Heart right ventricle (tissue), 16 donors: ENCODE results near the gene UNKL. TPM values are rescaled to one million over a fixed set of nuclear protein-coding genes. Genes with fewer than 3 reads are reported as not detected.

Experiments
- ATAC-seq, 8 donors: fragments of 200-7000 bp; cut with Tn5 transposase; one replicate each; pipeline ENCODE4 v1.9.1; 2020; ENCODE audit warnings: mild to moderate bottlenecking in 8 of 8, moderate library complexity in 8 of 8, moderate number of reproducible peaks in 1 of 8
- DNase-seq, 2 donors: peaks; one replicate each; pipeline ENCODE4 v3.0.0-alpha.2; 2020
- H3K27ac ChIP-seq, 10 donors: fragments of 200-600 bp; sonication (generic) in 2 of 10; one replicate each; pipeline versions ENCODE4 v1.5.0 to v1.8.0; 2020 to 2022; ENCODE audit warnings: mild to moderate bottlenecking in 3 of 10
- H3K27me3 ChIP-seq, 7 donors: fragments of 200-600 bp; one replicate each; pipeline ENCODE4 v1.8.0; 2021 to 2022; ENCODE audit warnings: mild to moderate bottlenecking in 2 of 7
- H3K36me3 ChIP-seq, 9 donors: fragments of 200-600 bp; sonication (generic) in 1 of 9; one replicate each; pipeline versions ENCODE4 v1.5.0 to v1.8.0; 2020 to 2022; ENCODE audit warnings: mild to moderate bottlenecking in 2 of 9
- H3K4me1 ChIP-seq, 9 donors: fragments of 200-600 bp; sonication (generic) in 1 of 9; one replicate each; pipeline versions ENCODE4 v1.5.0 to v1.8.0; 2020 to 2022; ENCODE audit warnings: mild to moderate bottlenecking in 4 of 9
- H3K4me3 ChIP-seq, 10 donors: fragments of 200-600 bp; sonication (generic) in 2 of 10; one replicate each; pipeline versions ENCODE4 v1.5.0 to v1.8.0; 2020 to 2022; ENCODE audit warnings: mild to moderate bottlenecking in 7 of 10, moderate library complexity in 2 of 10
- H3K9me3 ChIP-seq, 11 donors: fragments of 200-600 bp in 10 of 11; sonication (generic) in 2 of 11; one replicate each; pipeline versions ENCODE4 v1.5.0 to v1.8.0; 2013 to 2022; ENCODE audit warnings: mild to moderate bottlenecking in 2 of 11, control low read depth in 1 of 11, moderate library complexity in 1 of 11
- CTCF ChIP-seq, 9 donors: fragments of 200-600 bp; sonication (generic) in 2 of 9; IDR thresholded peaks; one replicate each; pipeline versions ENCODE4 v1.5.0 to v1.8.0; 2021 to 2022; ENCODE audit warnings: antibody characterized with exemption in 9 of 9, mild to moderate bottlenecking in 5 of 9, moderate library complexity in 1 of 9
- WGBS, 2 donors: extraction: QIAGEN DNeasy Blood & Tissue Kit; methylation state at CpG; one replicate each; pipeline ENCODE4 v1.1.7; 2013; ENCODE audit warnings: inconsistent platforms in 1 of 2; 5-methylcytosine and 5-hydroxymethylcytosine counted together
- intact Hi-C, 10 donors: fragments of 100-400 bp; cut with DNase I; formaldehyde crosslinking; loops; one replicate each; pipeline versions ENCODE4 v1.11.1 to v1.14.2; 2022
- polyA plus RNA-seq, 2 donors: library from polyadenylated mRNA; stranded (reverse); fragments of 200-250 nt; gene quantifications; one replicate each; pipeline ENCODE4 v1.2.3, GENCODE V29; 2013
- total RNA-seq, 10 donors: library from RNA; stranded (reverse); fragmentation: NEBNext Ultra II Directional in 3 of 10; extraction: Animal tissue kit (Norgen Biotek cat#: 25700) in 3 of 10; gene quantifications; one replicate each; pipeline versions ENCODE4 v1.2.1 to v1.2.4, GENCODE V29; 2021 to 2023
- donor health status: Arrhythmogenic right ventricular cardiomyopathy.
- donor health status: ischemic (EF 13 %, LVEDD 7.1; RV severe dilation, severe dysfunction).
- donor health status: healthy with polysubstance abuse.
- donor health status: DM: no; HTN: yes; CAD: no.
- donor health status: DM: no; HTN: no; CAD: no.
- donor health status: ischemic (EF 25% LVEDD 6.9; RV normal size, moderate dysfunction).
- donor health status: ischemic (EF 25% LVEDD 5.7; RV mildly dilated, moderate dysfunction).
- donor health status: healthy.
- donor health status: DM: yes; HTN: yes; CAD: no.
- donor health status: Ischemic cardiomyopathy.
- donor health status: ischemic (EF 35%, LVEDD 5.7; RV mildly dilated, moderate dysfunction).
- donor health status: nonischemic (EF 11% LVEDD 7.7; RV severe dilation, severe dysfunction).
- donor health status: DM: yes; HTN: yes; CAD: no.
- donor health status: PGD.
- donor health status: ischemic (EF 29% LVEDD 5.4; RV normal size, mild dysfunction).
- donor health status: nonischemic (EF 23%, LVEDD 6.1; RV moderate dilation, normal function).

UNKL gene
- total and polyA plus RNA-seq, 12 donors: 3.3 to 20.4 (median 11.4) TPM

DNA sequence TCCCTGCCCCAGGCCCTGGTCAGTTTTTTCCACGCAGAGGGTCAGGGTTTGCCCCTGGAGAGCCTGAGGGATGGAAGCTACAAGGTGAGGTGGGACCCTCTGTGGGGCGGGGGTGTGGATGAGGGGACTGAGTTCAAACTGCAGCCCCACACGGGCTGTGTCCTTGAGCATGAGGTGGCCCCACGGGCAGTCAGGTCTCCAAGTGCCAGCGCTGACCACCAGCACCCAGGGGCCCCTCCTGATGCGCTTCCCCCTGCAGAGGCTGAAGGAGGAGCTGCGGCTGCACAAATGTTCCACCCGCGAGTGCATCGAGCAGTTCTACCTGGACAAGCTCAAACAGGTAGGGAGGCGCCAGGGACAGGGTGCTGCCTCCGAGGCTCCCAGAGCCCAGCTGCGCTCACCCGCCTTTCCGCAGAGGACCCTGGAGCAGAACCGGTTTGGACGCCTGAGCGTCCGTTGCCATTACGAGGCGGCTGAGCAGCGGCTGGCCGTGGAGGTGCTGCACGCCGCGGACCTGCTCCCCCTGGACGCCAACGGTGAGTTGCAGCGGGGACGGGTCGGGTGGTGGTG, 67.1 kb downstream of the UNKL start:
- TF ChIP-seq CTCF (IDR thresholded peaks at IDR 0.05): no peak
- no peaks in the 10 kb centered on the region for H3K27me3 ChIP-seq
- peaks cover 0 to 39% (median 14%) of the 10 kb centered on the region in 9 donors for H3K36me3 ChIP-seq
- intact Hi-C loops: loop anchor here in 1 of 10 donors (10.0 kb wide), 1 partner anchor 57 kb away; no protein-coding TSS in a partner anchor
- no peak for ATAC-seq
- peaks cover 9 to 27% (median 22%) of the 10 kb centered on the region in 9 donors for H3K4me1 ChIP-seq
- DNase-seq: no peak
- H3K4me3 ChIP-seq: no peak overlapping the region
- WGBS, 2 donors: 91 to 94% methylated on average over 31 of the region's 31 CpGs
- no peaks in the 10 kb centered on the region for H3K9me3 ChIP-seq
- no peak overlapping the region for H3K27ac ChIP-seq

DNA sequence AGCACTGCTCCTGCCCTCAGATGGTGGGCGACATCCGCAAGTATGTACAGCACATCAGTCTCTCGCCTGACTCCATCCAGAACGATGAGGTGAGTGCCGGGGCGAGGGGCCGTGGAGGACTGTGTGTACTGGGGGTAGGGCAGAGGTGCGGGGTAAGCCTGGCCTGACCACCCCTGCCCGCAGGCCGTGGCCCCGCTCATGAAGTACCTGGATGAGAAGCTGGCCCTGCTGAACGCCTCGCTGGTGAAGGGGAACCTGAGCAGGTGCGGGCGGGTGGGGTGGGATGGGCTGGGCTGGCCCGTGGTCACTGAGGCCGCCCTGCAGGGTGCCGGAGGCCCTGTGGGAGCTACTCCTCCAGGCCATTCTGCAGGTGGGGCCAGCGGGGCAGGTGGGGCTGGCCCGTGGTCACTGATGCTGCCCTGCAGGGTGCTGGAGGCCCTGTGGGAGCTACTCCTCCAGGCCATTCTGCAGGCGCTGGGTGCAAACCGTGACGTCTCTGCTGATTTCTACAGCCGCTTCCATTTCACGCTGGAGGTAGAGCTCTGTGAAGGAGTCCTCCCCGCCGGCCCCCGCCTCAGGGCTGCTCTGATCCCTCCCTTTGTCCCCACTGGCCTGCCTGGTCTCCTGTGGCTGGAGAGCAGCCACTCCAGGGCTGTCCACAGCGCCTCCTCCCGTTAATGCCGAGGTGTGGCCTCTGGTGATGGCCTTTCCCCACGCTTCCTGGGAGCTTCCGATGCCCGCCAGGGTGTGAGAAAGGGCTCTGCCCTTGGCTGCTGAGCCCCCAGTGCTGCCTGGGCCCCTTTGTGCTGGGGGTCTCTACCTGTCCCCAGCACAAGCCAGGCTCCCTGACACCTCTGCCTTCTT, 67.8 kb downstream of the UNKL start:
- intact Hi-C loops: loop anchor here in 1 of 10 donors (10.0 kb wide), 1 partner anchor 58 kb away; no protein-coding TSS in a partner anchor
- ATAC-seq: no peak
- WGBS, 2 donors: 75 to 79% methylated on average over 34 of the region's 34 CpGs
- no peaks in the 10 kb centered on the region for H3K27me3 ChIP-seq
- TF ChIP-seq CTCF (IDR thresholded peaks at IDR 0.05): peak in 1 of 9 donors; percentile 12
- no peak overlapping the region for H3K4me3 ChIP-seq
- H3K4me1 ChIP-seq: peaks cover 9 to 28% (median 18%) of the 10 kb centered on the region in 9 donors
- H3K36me3 ChIP-seq: peaks cover 0 to 39% (median 14%) of the 10 kb centered on the region in 9 donors
- no peak for DNase-seq
- H3K27ac ChIP-seq: no peak overlapping the region
- no peaks in the 10 kb centered on the region for H3K9me3 ChIP-seq

GRCh38 chr16:1345651-1346421, 68.7 kb downstream of the UNKL start:
- ATAC-seq: no peak
- intact Hi-C loops: loop anchor here in 1 of 10 donors (10.0 kb wide), 1 partner anchor 59 kb away; no protein-coding TSS in a partner anchor
- Histone ChIP-seq H3K4me1 (peaks cover 4 to 24% (median 13%) of the 10 kb centered on the region in 9 donors), H3K9me3 (no peaks in the 10 kb centered on the region), H3K4me3 (no peak overlapping the region), H3K27me3 (no peaks in the 10 kb centered on the region), H3K36me3 (peaks cover 0 to 39% (median 14%) of the 10 kb centered on the region in 9 donors), H3K27ac (no peak overlapping the region)
- 80 to 82% methylated on average over 30 to 31 of the region's 31 CpGs for WGBS, 2 donors
- DNase-seq: no peak
- TF ChIP-seq CTCF (IDR thresholded peaks at IDR 0.05): no peak

DNA sequence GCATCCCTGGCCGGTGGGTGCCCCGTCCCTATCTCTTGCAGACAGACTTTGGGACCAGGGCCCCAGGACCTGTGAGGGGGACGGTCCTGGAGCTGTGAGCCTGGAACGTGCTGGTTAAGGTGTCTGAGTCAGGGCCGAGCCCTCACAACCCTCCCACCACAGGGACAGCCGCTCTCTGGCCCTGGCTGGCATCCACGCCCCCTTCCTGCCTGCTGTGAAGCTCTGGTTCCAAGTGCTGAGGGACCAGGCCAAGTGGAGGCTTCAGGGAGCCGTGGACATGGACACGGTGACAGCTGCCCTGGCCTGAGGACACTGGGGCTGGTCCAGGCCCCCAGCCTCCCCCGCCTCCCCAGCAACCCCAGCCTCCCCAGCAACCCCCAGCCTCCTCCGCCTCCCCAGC, 69.4 kb downstream of the UNKL start:
- H3K27me3 ChIP-seq: no peaks in the 10 kb centered on the region
- intact Hi-C loops: loop anchor here in 1 of 10 donors (10.0 kb wide), 1 partner anchor 60 kb away; no protein-coding TSS in a partner anchor
- no peak for DNase-seq
- H3K9me3 ChIP-seq: no peaks in the 10 kb centered on the region
- H3K36me3 ChIP-seq: peaks cover 0 to 33% (median 14%) of the 10 kb centered on the region in 9 donors
- 74 to 76% methylated on average over 9 to 11 of the region's 11 CpGs for WGBS, 2 donors
- no peak overlapping the region for H3K27ac ChIP-seq
- no peak for ATAC-seq
- no peak overlapping the region for H3K4me3 ChIP-seq
- TF ChIP-seq CTCF (IDR thresholded peaks at IDR 0.05): no peak
- peaks cover 0 to 17% (median 5%) of the 10 kb centered on the region in 9 donors for H3K4me1 ChIP-seq
